ENCODE measurements around the gene TCTN3.
"Not testable (repeated sequence)": the region's sequence is repeated elsewhere in the genome, so short reads cannot be mapped to it uniquely, and the experiment has no call there.

Gene TCTN3

DNA sequence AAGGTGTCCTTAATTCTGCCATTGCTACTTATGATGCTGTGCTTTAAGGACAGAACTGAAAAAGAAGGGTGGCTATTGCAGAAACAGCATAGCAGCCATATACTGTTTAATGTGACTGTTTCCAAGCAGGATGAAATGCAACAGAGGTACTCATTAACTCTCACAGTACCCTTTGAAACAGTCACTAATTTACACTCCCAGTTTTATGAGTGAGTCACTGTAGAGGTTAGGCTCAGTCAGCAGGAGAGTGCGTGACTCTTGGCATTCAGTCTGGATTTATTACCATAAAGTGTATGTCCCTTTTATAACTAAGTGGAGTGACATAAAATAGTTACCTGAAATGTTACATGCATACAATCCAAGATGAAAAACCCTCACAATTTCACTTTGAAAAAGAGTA is 64.9 kb downstream of the TCTN3 start:
- Mint-ChIP-seq H3K27me3 (no peaks in the 10 kb centered on the region), H3K27ac (no peak overlapping the region), H3K4me3 (no peak overlapping the region), H3K36me3 (ENCODE audit: low read depth) (peaks cover 99% of the 10 kb centered on the region), H3K9me3 (no peaks in the 10 kb centered on the region), H3K4me1 (ENCODE audit: low read depth) (no peaks in the 10 kb centered on the region)
- DNase-seq: no peak

- H3K4me3 Mint-ChIP-seq: no peak overlapping the region
- DNase-seq: no peak
- peaks cover 95% of the 10 kb centered on the region for H3K36me3 Mint-ChIP-seq (ENCODE audit: low read depth)
- H3K27ac Mint-ChIP-seq: no peak overlapping the region
- H3K4me1 Mint-ChIP-seq (ENCODE audit: low read depth): no peaks in the 10 kb centered on the region
- H3K9me3 Mint-ChIP-seq: no peaks in the 10 kb centered on the region
- H3K27me3 Mint-ChIP-seq: no peaks in the 10 kb centered on the region
These were observed 67.2 kb downstream of the TCTN3 start for GRCh38 chr10:95626500-95626899.

DNA sequence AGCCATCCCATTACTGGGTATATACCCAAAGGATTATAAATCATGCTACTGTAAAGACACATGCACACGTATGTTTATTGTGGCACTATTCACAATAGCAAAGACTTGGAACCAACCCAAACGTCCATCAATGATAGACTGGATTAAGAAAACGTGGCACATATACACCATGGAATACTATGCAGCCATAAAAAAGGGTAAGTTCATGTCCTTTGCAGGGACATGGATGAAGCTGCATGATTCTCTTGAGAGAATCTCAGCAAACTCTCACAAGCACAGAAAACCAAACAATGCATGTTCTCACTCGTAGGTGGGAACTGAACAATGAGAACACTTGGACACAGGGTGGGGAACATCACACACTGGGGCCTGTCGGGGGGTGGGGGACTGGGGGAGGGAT is 73.3 kb downstream of the TCTN3 start:
- H3K4me3 Mint-ChIP-seq; DNase-seq; H3K4me1 Mint-ChIP-seq (ENCODE audit: low read depth); H3K27ac Mint-ChIP-seq; H3K9me3 Mint-ChIP-seq; H3K27me3 Mint-ChIP-seq: not testable (repeated sequence)
- peaks cover 96% of the 10 kb centered on the region for H3K36me3 Mint-ChIP-seq (ENCODE audit: low read depth)

DNA sequence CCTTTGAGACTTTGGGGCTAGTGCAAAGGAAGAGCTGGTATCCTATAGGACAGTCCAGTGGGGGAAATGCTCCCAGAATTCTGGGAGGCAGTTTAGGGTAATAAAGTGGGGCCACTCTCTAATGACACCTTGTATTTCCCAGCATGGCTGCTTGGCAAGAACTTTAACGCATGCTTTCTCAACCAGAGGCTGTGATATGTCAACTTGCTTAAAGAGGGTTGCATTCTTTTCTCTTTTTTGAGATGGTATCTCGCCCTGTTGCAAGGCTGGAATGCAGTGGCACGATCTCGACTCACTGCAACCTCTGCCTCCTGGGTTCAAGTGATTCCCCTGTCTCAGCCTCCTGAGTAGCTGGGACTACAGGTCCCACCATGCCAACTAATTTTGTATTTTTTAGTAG is 75.6 kb downstream of the TCTN3 start:
- Mint-ChIP-seq H3K27ac (no peak overlapping the region), H3K9me3 (peaks cover 2% of the 10 kb centered on the region), H3K36me3 (ENCODE audit: low read depth) (peaks cover 97% of the 10 kb centered on the region), H3K4me1 (ENCODE audit: low read depth) (no peaks in the 10 kb centered on the region), H3K4me3 (no peak overlapping the region), H3K27me3 (no peaks in the 10 kb centered on the region)
- no peak for DNase-seq

DNA sequence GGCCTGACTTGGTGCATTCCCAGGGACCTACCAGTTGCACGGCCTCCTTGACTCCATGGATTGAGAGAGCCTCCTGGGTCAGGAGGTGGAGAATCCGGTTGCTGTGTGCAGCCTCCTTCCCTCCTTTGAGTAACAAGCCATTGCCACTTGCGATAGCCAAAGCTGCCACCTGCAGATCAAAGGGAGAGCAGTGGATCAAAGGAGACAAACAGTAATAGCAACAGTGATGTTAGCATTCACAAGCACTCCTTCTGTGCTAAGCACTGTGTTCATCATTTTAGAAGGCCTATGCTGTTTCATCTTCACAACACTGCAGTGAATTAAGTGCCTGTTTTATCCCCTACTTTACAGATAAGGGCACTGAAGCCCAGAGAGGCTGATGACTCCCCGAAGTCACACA is 77.3 kb downstream of the TCTN3 start:
- Mint-ChIP-seq H3K4me3 (no peak overlapping the region), H3K27ac (no peak overlapping the region), H3K9me3 (peaks cover 2% of the 10 kb centered on the region), H3K27me3 (no peaks in the 10 kb centered on the region), H3K36me3 (ENCODE audit: low read depth) (peaks cover 100% of the 10 kb centered on the region), H3K4me1 (ENCODE audit: low read depth) (no peaks in the 10 kb centered on the region)
- DNase-seq: no peak
